Mammary microvascular endothelial cell (primary cell): Measurements from ENCODE around the gene AQP11. TPM values are rescaled to one million over a fixed set of nuclear protein-coding genes. Genes with fewer than 3 reads are reported as not detected.

Source experiments
- total RNA-seq: library from RNA; depleted of rRNA; stranded (reverse); fragments of >200 nt; gene quantifications from 2 replicates; pipeline ENCODE4 v1.2.3, GENCODE V29; 2015

The AQP11 gene
- total RNA-seq: 0.20 and 0.33 TPM in 2 replicates

GRCh38 chr11:77589521-77590193 lies at the start of gene AQP11:
Gene AQP11 (plus strand): TSS chr11:77589953. CDS start chr11:77589993, 40 bp downstream.

GRCh38 chr11:77637345-77638165 lies 47.8 kb downstream of the AQP11 start, which contains the start of gene CLNS1A:
Gene CLNS1A (minus strand): TSS chr11:77637794. CDS start chr11:77637714, 80 bp downstream.

Other genes with a start within 250 kb of the AQP11 start
- gene PAK1, start 115.9 kb upstream of the AQP11 start, total RNA-seq: 1.4 and 2.0 TPM in 2 replicates
- gene CLNS1A, start 47.8 kb downstream of the AQP11 start, total RNA-seq: 87.6 and 107 TPM in 2 replicates
- 23.6 and 27.5 TPM in 2 replicates for gene RSF1, start 230.8 kb downstream of the AQP11 start, total RNA-seq
- 53.1 and 53.5 TPM in 2 replicates for gene AAMDC, start 231.2 kb downstream of the AQP11 start, total RNA-seq